Activated CD8-positive, alpha-beta memory T cell treated with anti-CD3 and anti-CD28 coated beads for 24 hours (primary cell): ENCODE measurements around the gene C3orf18.
A peak's percentile ranks its signal among the peaks of the same experiment; 100 is the strongest.

Experiments used
- DNase-seq: peaks from one replicate; pipeline ENCODE4 v3.0.0-alpha.2; 2020

The C3orf18 gene

DNA sequence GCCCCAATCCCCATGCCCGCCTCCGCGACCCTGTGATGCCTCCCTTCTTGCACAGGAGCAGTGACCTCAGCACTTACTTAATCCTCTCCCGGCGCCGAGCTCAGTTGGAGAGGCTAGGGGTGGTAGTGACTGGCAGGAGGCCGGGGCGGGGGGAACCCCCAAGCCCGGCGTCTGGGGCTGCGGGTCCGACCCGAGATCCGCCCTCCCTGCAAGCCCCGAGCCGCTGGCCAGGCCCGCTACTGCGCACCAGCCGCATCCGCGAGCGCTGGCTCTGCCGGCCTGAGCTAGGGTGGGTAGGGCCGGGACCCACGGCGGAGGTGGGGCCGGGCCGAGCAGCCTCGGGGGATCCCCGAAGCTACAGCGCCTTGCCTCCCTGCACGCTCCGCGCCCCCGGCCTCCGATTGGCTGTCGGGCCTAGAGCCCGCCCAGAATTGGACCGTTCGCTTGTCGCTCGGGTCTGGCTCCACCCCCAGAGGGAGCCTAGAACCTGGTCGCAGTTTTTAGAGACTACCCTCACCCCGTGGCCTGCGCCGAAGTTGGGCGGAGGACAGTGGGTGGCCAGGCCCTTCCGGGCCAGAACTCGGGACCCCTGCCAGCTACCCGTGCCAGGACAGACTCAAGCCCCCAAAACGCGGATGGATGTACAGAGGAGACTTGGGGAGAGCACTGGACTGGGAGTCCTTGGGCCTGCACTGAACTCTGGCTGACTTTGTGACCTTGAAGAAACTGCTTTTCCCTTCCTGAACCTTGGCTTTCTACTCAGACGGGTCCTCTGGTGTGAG, at the start of gene C3orf18:
Gene C3orf18 (minus strand): TSS at position 362 of the 782 bp plus-strand sequence. CDS start 2,048 bp downstream, outside the sequence.
- peak; percentile 97 for DNase-seq

GRCh38 chr3:50616770-50617095, 49.2 kb upstream of the C3orf18 start:
- DNase-seq, result peak; percentile 99

DNA sequence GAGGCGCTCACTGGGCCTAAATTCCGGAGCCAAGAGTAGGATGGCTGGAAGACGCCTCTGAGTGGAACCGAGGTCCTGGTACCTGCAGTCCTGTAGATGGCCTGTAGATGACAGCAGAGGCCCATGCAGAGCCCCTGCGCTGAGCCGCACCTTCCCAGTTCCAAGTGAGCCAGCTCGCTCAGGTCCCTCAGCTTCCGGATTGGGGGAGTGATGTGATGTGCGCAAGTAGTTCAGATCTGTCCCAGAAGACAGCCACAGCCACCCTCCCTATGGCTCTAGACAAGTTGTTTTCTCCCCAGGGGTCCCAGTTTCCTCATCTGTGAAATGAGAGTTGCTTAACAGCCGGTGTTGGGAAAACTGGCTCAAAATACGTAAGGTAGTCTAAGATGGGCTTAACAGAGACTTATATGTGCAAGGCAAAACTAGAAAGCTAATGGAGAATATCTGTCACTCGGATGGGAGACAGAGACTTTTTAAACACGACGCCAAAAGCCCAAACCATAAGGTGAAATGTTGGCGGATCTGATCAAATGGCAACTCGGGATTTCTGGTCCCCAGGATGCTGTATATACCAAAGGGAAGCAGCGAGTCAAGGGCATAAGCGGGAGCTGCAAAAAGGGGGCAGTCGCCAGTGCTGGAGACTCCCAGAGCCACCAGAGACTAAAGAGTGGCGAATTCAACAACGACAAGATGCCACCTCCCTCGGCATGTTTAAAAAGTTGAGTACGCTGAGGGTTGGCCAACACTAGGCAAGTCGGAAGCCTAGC, 48.6 kb upstream of the C3orf18 start:
- DNase-seq, result peak; percentile 92

GRCh38 chr3:50615190-50615589, 47.6 kb upstream of the C3orf18 start:
- DNase-seq, result no peak

- DNase-seq, result peak; percentile 81
These were observed 45.7 kb upstream of the C3orf18 start for GRCh38 chr3:50612970-50613846.

GRCh38 chr3:50612234-50612882, 44.8 kb upstream of the C3orf18 start:
- DNase-seq, result no peak

- DNase-seq, result peak; percentile 99
These were observed 44.1 kb upstream of the C3orf18 start, which contains the start of gene CISH for GRCh38 chr3:50611464-50612233. CISH (minus strand) TSS chr3:50611774; CDS start chr3:50611650, 124 bp downstream.

DNA sequence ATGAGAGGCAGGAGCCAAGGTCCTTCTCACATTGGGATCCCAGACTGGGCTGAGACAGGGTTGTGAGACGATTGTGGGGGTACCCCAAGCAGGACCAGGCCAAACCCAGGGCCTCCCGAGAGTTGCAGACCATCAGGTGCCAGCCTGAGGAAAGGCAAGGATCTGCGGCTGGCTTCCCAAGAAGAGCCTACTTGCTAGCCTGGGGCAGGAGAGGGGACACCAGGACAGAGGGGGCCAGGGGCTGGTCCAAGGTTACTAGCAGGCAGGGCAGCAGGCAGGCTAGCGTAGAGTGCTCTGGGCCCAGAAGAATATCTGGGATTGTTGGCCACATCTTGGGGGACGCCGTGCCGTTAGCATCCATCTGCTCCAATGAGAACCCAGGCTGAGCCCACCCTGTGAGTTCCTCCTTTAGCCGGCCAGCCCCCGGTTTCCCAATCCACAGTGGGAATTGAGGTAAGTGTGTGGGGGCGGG, 43.5 kb upstream of the C3orf18 start:
- no peak for DNase-seq

DNA sequence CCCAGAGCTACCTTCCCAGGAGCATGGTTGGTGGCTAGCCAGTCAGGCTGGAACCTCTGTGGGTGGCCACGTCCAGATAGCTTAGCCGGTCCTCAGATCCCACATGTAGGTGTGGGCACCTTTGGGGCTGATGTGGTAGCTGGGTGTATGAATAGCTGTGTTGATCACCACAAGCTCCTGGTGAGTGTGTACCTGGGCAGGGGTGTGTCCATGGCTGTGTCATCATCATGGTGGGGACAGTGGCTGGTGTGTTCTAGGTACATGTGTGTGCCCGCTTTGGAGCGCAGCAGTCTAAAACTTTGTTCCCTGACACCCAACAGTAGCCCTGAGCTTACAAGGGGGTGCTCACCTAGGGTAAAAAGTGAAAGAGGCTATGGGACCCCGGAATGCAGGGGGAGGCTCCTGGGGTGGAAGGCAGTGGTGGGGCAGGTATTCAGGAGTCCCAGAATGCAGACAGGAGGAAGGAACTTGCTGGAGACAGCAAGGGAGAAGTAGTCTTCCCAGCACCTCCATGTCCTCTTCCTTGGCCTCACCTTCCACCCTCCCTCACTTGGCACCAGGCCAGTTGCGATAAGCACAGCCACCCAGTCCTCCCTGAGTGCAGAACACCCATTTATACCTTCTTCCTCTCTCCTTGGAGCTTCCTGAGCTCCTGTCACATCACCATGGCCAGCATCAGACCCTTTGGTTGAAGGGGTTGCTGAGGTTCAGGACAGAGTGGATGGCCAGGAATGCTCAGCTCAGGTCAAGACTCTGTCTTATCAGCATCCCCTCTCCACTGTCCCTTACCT, 42.8 kb upstream of the C3orf18 start:
- DNase-seq, result peak; percentile 87

DNA sequence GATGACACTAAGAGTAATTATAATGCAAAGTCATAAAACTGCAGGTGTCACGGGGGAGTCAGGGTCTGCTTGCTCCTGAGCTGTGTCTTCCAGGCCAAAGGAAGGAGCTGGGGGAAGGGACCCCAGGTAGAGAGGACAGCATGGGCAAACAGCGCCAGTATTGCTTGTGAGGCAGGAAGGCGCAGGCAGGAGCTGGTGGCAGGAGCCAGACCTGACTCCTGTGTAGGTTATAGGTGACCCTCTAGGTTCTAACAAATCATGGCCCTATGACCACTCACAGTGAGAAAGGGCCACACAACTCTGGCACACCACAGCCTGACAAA, 42.2 kb upstream of the C3orf18 start:
- DNase-seq, result no peak

- DNase-seq, result peak; percentile 82
These were observed 41.7 kb upstream of the C3orf18 start for GRCh38 chr3:50609071-50609762.

- no peak for DNase-seq
These were observed 40.7 kb upstream of the C3orf18 start for GRCh38 chr3:50608278-50608677.

GRCh38 chr3:50607271-50608091, 39.9 kb upstream of the C3orf18 start:
- DNase-seq, result peak; percentile 86

GRCh38 chr3:50606596-50606995, 39.0 kb upstream of the C3orf18 start:
- DNase-seq, result peak; percentile 83

DNA sequence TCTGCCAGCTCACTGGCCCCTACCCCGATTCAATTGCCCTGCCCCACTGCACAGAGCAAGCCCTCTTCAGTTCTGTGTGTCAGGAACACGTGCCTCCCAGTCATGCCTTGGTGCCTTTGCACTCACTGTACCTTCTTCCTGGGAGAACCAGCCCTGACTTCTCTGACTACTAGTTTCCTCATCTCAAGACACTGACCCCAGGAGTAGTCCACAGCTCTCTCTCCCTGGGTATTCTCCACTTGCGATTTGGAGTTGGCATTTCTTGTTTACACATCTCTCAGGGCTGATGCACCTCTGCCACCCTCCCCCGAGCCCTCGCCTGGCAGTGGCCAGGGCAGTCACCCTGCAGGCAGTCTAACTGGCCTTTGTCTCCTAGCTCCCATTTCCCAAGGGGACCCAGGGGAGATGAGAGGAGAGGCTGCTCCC, 38.4 kb upstream of the C3orf18 start:
- DNase-seq, result peak; percentile 83

GRCh38 chr3:50604628-50605588, 37.4 kb upstream of the C3orf18 start:
- peak; percentile 81 for DNase-seq

GRCh38 chr3:50604110-50604621, 36.6 kb upstream of the C3orf18 start:
- DNase-seq, result peak; percentile 82
